OCI-LY7 (cell line): ENCODE data around the gene DOCK1. TPM values are rescaled to one million over a fixed set of nuclear protein-coding genes. Genes with fewer than 3 reads are reported as not detected.

Source experiments
- BruUV-seq: library from RNA; stranded (reverse); fragments of 400-500 nt; replicated peaks from 2 replicates; lab custom pipeline; 2021; lab: Mats Ljungman, UMichigan
- CTCF ChIA-PET: fragments of 300-600 bp; sonication (Branson Sonifier 250); formaldehyde crosslinking; loops from one replicate; lab custom pipeline; 2022; ENCODE audit warnings: antibody characterized with exemption; ENCODE audit not compliant: unreplicated experiment; lab: Charles Lee
- POLR2A ChIA-PET: fragments of 300-600 bp; sonication (Branson Sonifier 250); formaldehyde crosslinking; loops from one replicate; lab custom pipeline; 2022; ENCODE audit warnings: antibody characterized with exemption; lab: Charles Lee
- DNase-seq: peaks from one replicate; pipeline ENCODE4 v3.0.0-alpha.2; 2015; ENCODE audit warnings: low spot score
- H2AFZ ChIP-seq: fragments of 200-600 bp; sonication (generic), shearing (Covaris generic); 2 replicates; pipeline ENCODE4 v1.6.1; 2014; ENCODE audit warnings: mild to moderate bottlenecking, antibody characterized with exemption, low read length, moderate library complexity
- H3K27ac ChIP-seq: fragments of 200-600 bp; sonication (generic); 2 replicates; pipeline ENCODE4 v1.5.1; 2014; ENCODE audit warnings: mixed run types, low read depth, mild to moderate bottlenecking, moderate library complexity, low read length, inconsistent platforms; ENCODE audit not compliant: poor library complexity, severe bottlenecking
- H3K36me3 ChIP-seq: fragments of 200-600 bp; sonication (generic); 2 replicates; pipeline ENCODE4 v1.6.1; 2014; ENCODE audit warnings: mild to moderate bottlenecking, antibody characterized with exemption, low read length, moderate library complexity, mixed read lengths; ENCODE audit not compliant: insufficient read depth
- H3K4me1 ChIP-seq: fragments of 200-600 bp; sonication (generic); 2 replicates; pipeline ENCODE4 v1.5.1; 2014; ENCODE audit warnings: mild to moderate bottlenecking, low read length; ENCODE audit not compliant: insufficient read depth, poor library complexity, severe bottlenecking
- H3K4me2 ChIP-seq: fragments of 200-600 bp; sonication (generic); 2 replicates; pipeline ENCODE4 v1.6.1; 2014; ENCODE audit warnings: mild to moderate bottlenecking, low read length
- H3K4me3 ChIP-seq: fragments of 200-600 bp; sonication (generic); 2 replicates; pipeline ENCODE4 v1.5.1; 2014; ENCODE audit warnings: mild to moderate bottlenecking, low read depth, low read length; ENCODE audit not compliant: poor library complexity, severe bottlenecking
- H3K79me2 ChIP-seq: fragments of 200-600 bp; sonication (generic); 2 replicates; pipeline ENCODE4 v1.6.1; 2016; ENCODE audit warnings: low read depth, mild to moderate bottlenecking, low read length, moderate library complexity, mixed read lengths; ENCODE audit not compliant: insufficient read depth
- H3K9me2 ChIP-seq: fragments of 200-600 bp; sonication (generic); 2 replicates; pipeline ENCODE4 v1.6.1; 2016; ENCODE audit warnings: mild to moderate bottlenecking, low read length, mixed read lengths; ENCODE audit not compliant: insufficient read depth
- H3K9me3 ChIP-seq: fragments of 200-600 bp; sonication (generic); 2 replicates; pipeline ENCODE4 v1.6.1; 2014; ENCODE audit warnings: mild to moderate bottlenecking, mixed run types, low read length, mixed read lengths
- H4K20me1 ChIP-seq: fragments of 200-600 bp; sonication (generic); 2 replicates; pipeline ENCODE4 v1.6.1; 2014; ENCODE audit warnings: mild to moderate bottlenecking, antibody characterized with exemption, low read length, moderate library complexity, mixed read lengths; ENCODE audit not compliant: insufficient read depth
- CTCF ChIP-seq: fragments of 200-600 bp; sonication (generic); conservative IDR thresholded peaks from 2 replicates; pipeline ENCODE4 v1.5.1; 2014; ENCODE audit warnings: mild to moderate bottlenecking, antibody characterized with exemption, low read length, moderate library complexity, mixed read lengths
- EZH2phosphoT487 ChIP-seq: fragments of 200-600 bp; sonication (generic); IDR thresholded peaks from 2 replicates; pipeline ENCODE4 v1.6.1; 2018; ENCODE audit warnings: low read depth, borderline replicate concordance, mild to moderate bottlenecking, mixed run types, antibody characterized with exemption, low read length, moderate library complexity, mixed read lengths
- intact Hi-C: fragments of 100-400 bp; cut with micrococcal nuclease; formaldehyde crosslinking; loops from one replicate; pipeline ENCODE4 v1.10.0; 2022; ENCODE audit not compliant: unreplicated experiment
- total RNA-seq, 2 experiments: library from RNA; depleted of rRNA in 1 of 2; stranded (reverse); fragments of >200 nt in 1 of 2; shearing (Covaris generic) in 1 of 2; gene quantifications; 2 replicates each; pipeline ENCODE4 v1.2.3, GENCODE V29; 2014 to 2022

DOCK1 gene
- total RNA-seq, 2 experiments from 2014 or later = not detected

- H3K4me2 ChIP-seq = no peak overlapping the region
- H4K20me1 ChIP-seq = no peaks in the 10 kb centered on the region
- H3K4me3 ChIP-seq = no peak overlapping the region
- TF ChIP-seq CTCF (no peak), EZH2phosphoT487 (no peak)
- DNase-seq = no peak
- H3K27ac ChIP-seq = no peak overlapping the region
- intact Hi-C loops = no loop called here
- no peaks in the 10 kb centered on the region for H3K36me3 ChIP-seq
- ChIA-PET CTCF (no interaction called here), POLR2A (interaction anchor here (0.7 kb wide), 1 partner anchor 29 kb away, joined by 3 read pairs; no protein-coding TSS in a partner anchor)
- no peaks in the 10 kb centered on the region for H3K9me2 ChIP-seq
- no peaks in the 10 kb centered on the region for H3K4me1 ChIP-seq
- no peaks in the 10 kb centered on the region for H3K79me2 ChIP-seq
- no TSS peak for BruUV-seq
- H2AFZ ChIP-seq = no peak overlapping the region
- H3K9me3 ChIP-seq = no peaks in the 10 kb centered on the region
Measured at GRCh38 chr10:127266431-127266830, 361.2 kb downstream of the DOCK1 start.

- no peaks in the 10 kb centered on the region for H3K36me3 ChIP-seq
- H3K9me2 ChIP-seq = no peaks in the 10 kb centered on the region
- no peak overlapping the region for H2AFZ ChIP-seq
- H3K79me2 ChIP-seq = no peaks in the 10 kb centered on the region
- intact Hi-C loops = no loop called here
- H3K4me2 ChIP-seq = no peak overlapping the region
- BruUV-seq = no TSS peak
- TF ChIP-seq EZH2phosphoT487 (no peak), CTCF (no peak)
- H3K4me3 ChIP-seq = no peak overlapping the region
- no peak overlapping the region for H3K27ac ChIP-seq
- POLR2A ChIA-PET = no interaction called here
- CTCF ChIA-PET = no interaction called here
- H3K4me1 ChIP-seq = no peaks in the 10 kb centered on the region
- H4K20me1 ChIP-seq = no peaks in the 10 kb centered on the region
- no peaks in the 10 kb centered on the region for H3K9me3 ChIP-seq
- no peak for DNase-seq
Measured at GRCh38 chr10:127267442-127267841, 362.2 kb downstream of the DOCK1 start.

- Histone ChIP-seq H4K20me1 (no peaks in the 10 kb centered on the region), H3K9me3 (no peaks in the 10 kb centered on the region), H3K36me3 (no peaks in the 10 kb centered on the region), H3K27ac (no peak overlapping the region), H3K4me1 (no peaks in the 10 kb centered on the region), H3K4me3 (no peak overlapping the region), H3K4me2 (no peak overlapping the region), H3K9me2 (no peaks in the 10 kb centered on the region), H2AFZ (no peak overlapping the region), H3K79me2 (no peaks in the 10 kb centered on the region)
- no TSS peak for BruUV-seq
- ChIA-PET POLR2A (no interaction called here), CTCF (no interaction called here)
- intact Hi-C loops = no loop called here
- no peak for DNase-seq
- TF ChIP-seq EZH2phosphoT487 = no peak
Measured at GRCh38 chr10:127272076-127272475, 366.8 kb downstream of the DOCK1 start.
